ENCODE data around the gene KRT8. TPM values are rescaled to one million over a fixed set of nuclear protein-coding genes. Genes with fewer than 3 reads are reported as not detected.
"Not testable (repeated sequence)": the region's sequence is repeated elsewhere in the genome, so short reads cannot be mapped to it uniquely, and the experiment has no call there.

KRT8 gene
- total RNA-seq, result 100 to 1,000 TPM; 104 to 259 (median 212) TPM
- 282 TPM for polyA plus RNA-seq
- long read RNA-seq, donor 1, partial matches to known transcripts, result 963 of 976 reads
- long read RNA-seq, donor 1, other reads (novel, unspliced or antisense), result 12 of 976 reads
- long read RNA-seq, donor 2, partial matches to known transcripts, result 321 of 327 reads
- long read RNA-seq, donor 2, other reads (novel, unspliced or antisense), result 6 of 327 reads
- long read RNA-seq, donor 3, partial matches to known transcripts, result 2,836 of 2,931 reads
- long read RNA-seq, donor 3, other reads (novel, unspliced or antisense), result 92 of 2,931 reads
- long read RNA-seq, donor 4, partial matches to known transcripts, result 214 of 220 reads
- long read RNA-seq, donor 4, other reads (novel, unspliced or antisense), result 5 of 220 reads

- peak; percentile 50 to 78 (median 70) for DNase-seq
- not testable (repeated sequence) for H3K4me1 ChIP-seq (ENCODE audit: control insufficient read depth, insufficient read depth, low read length); H3K27me3 ChIP-seq (ENCODE audit: control insufficient read depth, insufficient read depth); H3K9me3 ChIP-seq (ENCODE audit: control insufficient read depth, low read length)
- peak; percentile 65 to 76 for ATAC-seq
- Histone ChIP-seq H3K27ac (ENCODE audit: low read length) (peak within 1 kb of the TSS; percentile 18), H3K4me3 (ENCODE audit: low read length) (peak within 1 kb of the TSS; percentile 56)
- intact Hi-C loops (cut with DNase I), result loop anchor here in 1 of 4 donors (5.0 kb wide), 1 partner anchor 73 kb away; no protein-coding TSS in a partner anchor
- 59% methylated on average over 33 of the region's 33 CpGs for WGBS
These were observed at the start of gene KRT8 for GRCh38 chr12:52904509-52905300. Gene KRT8 (minus strand): TSS chr12:52905076. CDS start chr12:52904981, 95 bp downstream.

GRCh38 chr12:52953181-52953841 lies 48.4 kb upstream of the KRT8 start:
- 92% methylated on average over 7 of the region's 7 CpGs for WGBS
- Histone ChIP-seq H3K4me1 (ENCODE audit: control insufficient read depth, insufficient read depth, low read length) (no peaks in the 10 kb centered on the region), H3K9me3 (ENCODE audit: control insufficient read depth, low read length) (no peaks in the 10 kb centered on the region), H3K27me3 (ENCODE audit: control insufficient read depth, insufficient read depth) (no peaks in the 10 kb centered on the region), H3K27ac (ENCODE audit: low read length) (no peak overlapping the region), H3K4me3 (ENCODE audit: low read length) (no peak overlapping the region)
- ATAC-seq (no peak), DNase-seq (no peak)
- intact Hi-C loops (cut with DNase I), result no loop called here

GRCh38 chr12:52952076-52952801 lies 47.4 kb upstream of the KRT8 start:
- DNase-seq, result peak in 2 of 3 donors; percentile 50 to 56
- intact Hi-C loops (cut with DNase I), result no loop called here
- 65% methylated on average over 15 of the region's 15 CpGs for WGBS
- H3K27me3 ChIP-seq (ENCODE audit: control insufficient read depth, insufficient read depth), result no peaks in the 10 kb centered on the region
- H3K4me3 ChIP-seq (ENCODE audit: low read length), result no peak overlapping the region
- no peak for ATAC-seq
- no peak overlapping the region for H3K27ac ChIP-seq (ENCODE audit: low read length)
- H3K4me1 ChIP-seq (ENCODE audit: control insufficient read depth, insufficient read depth, low read length), result no peaks in the 10 kb centered on the region
- H3K9me3 ChIP-seq (ENCODE audit: control insufficient read depth, low read length), result no peaks in the 10 kb centered on the region

GRCh38 chr12:52951640-52952039 lies 46.8 kb upstream of the KRT8 start:
- intact Hi-C loops (cut with DNase I), result no loop called here
- ATAC-seq, result no peak
- no peak for DNase-seq
- WGBS, result 85% methylated on average over 6 of the region's 6 CpGs
- no peak overlapping the region for H3K27ac ChIP-seq (ENCODE audit: low read length)
- no peak overlapping the region for H3K4me3 ChIP-seq (ENCODE audit: low read length)
- H3K27me3 ChIP-seq (ENCODE audit: control insufficient read depth, insufficient read depth), result no peaks in the 10 kb centered on the region
- H3K4me1 ChIP-seq (ENCODE audit: control insufficient read depth, insufficient read depth, low read length), result no peaks in the 10 kb centered on the region
- no peaks in the 10 kb centered on the region for H3K9me3 ChIP-seq (ENCODE audit: control insufficient read depth, low read length)

- H3K27me3 ChIP-seq (ENCODE audit: control insufficient read depth, insufficient read depth), result no peaks in the 10 kb centered on the region
These were observed 46.2 kb upstream of the KRT8 start for GRCh38 chr12:52951126-52951525.

GRCh38 chr12:52950553-52950952 lies 45.7 kb upstream of the KRT8 start:
- intact Hi-C loops (cut with DNase I), result no loop called here
- H3K4me3 ChIP-seq (ENCODE audit: low read length), result no peak overlapping the region
- DNase-seq, result no peak
- H3K27me3 ChIP-seq (ENCODE audit: control insufficient read depth, insufficient read depth), result no peaks in the 10 kb centered on the region
- ATAC-seq, result no peak
- H3K4me1 ChIP-seq (ENCODE audit: control insufficient read depth, insufficient read depth, low read length), result no peaks in the 10 kb centered on the region
- no peaks in the 10 kb centered on the region for H3K9me3 ChIP-seq (ENCODE audit: control insufficient read depth, low read length)
- 70% methylated on average over 7 of the region's 7 CpGs for WGBS
- H3K27ac ChIP-seq (ENCODE audit: low read length), result no peak overlapping the region

More at GRCh38 chr12:52951126-52951525, 46.2 kb upstream of the KRT8 start:
- intact Hi-C loops (cut with DNase I), result no loop called here
- 95% methylated on average over 1 of the region's 1 CpG for WGBS
- no peak for DNase-seq
- no peak overlapping the region for H3K4me3 ChIP-seq (ENCODE audit: low read length)
- no peak overlapping the region for H3K27ac ChIP-seq (ENCODE audit: low read length)
- no peaks in the 10 kb centered on the region for H3K9me3 ChIP-seq (ENCODE audit: control insufficient read depth, low read length)
- no peaks in the 10 kb centered on the region for H3K4me1 ChIP-seq (ENCODE audit: control insufficient read depth, insufficient read depth, low read length)
- ATAC-seq, result no peak

GRCh38 chr12:52949413-52950331 lies 44.8 kb upstream of the KRT8 start:
- no peak overlapping the region for H3K27ac ChIP-seq (ENCODE audit: low read length)
- DNase-seq (no peak), ATAC-seq (peak; percentile 76 to 92)
- H3K4me3 ChIP-seq (ENCODE audit: low read length), result peak overlapping the region; percentile 72
- intact Hi-C loops (cut with DNase I), result no loop called here
- 40% methylated on average over 13 of the region's 13 CpGs for WGBS
- H3K4me1 ChIP-seq (ENCODE audit: control insufficient read depth, insufficient read depth, low read length), result no peaks in the 10 kb centered on the region
- no peaks in the 10 kb centered on the region for H3K9me3 ChIP-seq (ENCODE audit: control insufficient read depth, low read length)
- H3K27me3 ChIP-seq (ENCODE audit: control insufficient read depth, insufficient read depth), result no peaks in the 10 kb centered on the region

- WGBS, result 93% methylated on average over 12 of the region's 12 CpGs
- intact Hi-C loops (cut with DNase I), result no loop called here
These were observed 43.0 kb upstream of the KRT8 start for GRCh38 chr12:52947738-52948423.

GRCh38 chr12:52946797-52947547 lies 42.1 kb upstream of the KRT8 start:
- ATAC-seq (no peak), DNase-seq (no peak)
- no peaks in the 10 kb centered on the region for H3K4me1 ChIP-seq (ENCODE audit: control insufficient read depth, insufficient read depth, low read length)
- H3K27me3 ChIP-seq (ENCODE audit: control insufficient read depth, insufficient read depth), result no peaks in the 10 kb centered on the region
- intact Hi-C loops (cut with DNase I), result no loop called here
- H3K27ac ChIP-seq (ENCODE audit: low read length), result no peak overlapping the region
- no peak overlapping the region for H3K4me3 ChIP-seq (ENCODE audit: low read length)
- H3K9me3 ChIP-seq (ENCODE audit: control insufficient read depth, low read length), result no peaks in the 10 kb centered on the region
- 81% methylated on average over 10 of the region's 10 CpGs for WGBS

More at GRCh38 chr12:52947738-52948423, 43.0 kb upstream of the KRT8 start:
- no peaks in the 10 kb centered on the region for H3K4me1 ChIP-seq (ENCODE audit: control insufficient read depth, insufficient read depth, low read length)
- ATAC-seq (no peak), DNase-seq (no peak)
- H3K27me3 ChIP-seq (ENCODE audit: control insufficient read depth, insufficient read depth), result no peaks in the 10 kb centered on the region
- no peaks in the 10 kb centered on the region for H3K9me3 ChIP-seq (ENCODE audit: control insufficient read depth, low read length)
- no peak overlapping the region for H3K27ac ChIP-seq (ENCODE audit: low read length)
- no peak overlapping the region for H3K4me3 ChIP-seq (ENCODE audit: low read length)
